ENCODE measurements around the gene TMEM33.

The TMEM33 gene

DNA sequence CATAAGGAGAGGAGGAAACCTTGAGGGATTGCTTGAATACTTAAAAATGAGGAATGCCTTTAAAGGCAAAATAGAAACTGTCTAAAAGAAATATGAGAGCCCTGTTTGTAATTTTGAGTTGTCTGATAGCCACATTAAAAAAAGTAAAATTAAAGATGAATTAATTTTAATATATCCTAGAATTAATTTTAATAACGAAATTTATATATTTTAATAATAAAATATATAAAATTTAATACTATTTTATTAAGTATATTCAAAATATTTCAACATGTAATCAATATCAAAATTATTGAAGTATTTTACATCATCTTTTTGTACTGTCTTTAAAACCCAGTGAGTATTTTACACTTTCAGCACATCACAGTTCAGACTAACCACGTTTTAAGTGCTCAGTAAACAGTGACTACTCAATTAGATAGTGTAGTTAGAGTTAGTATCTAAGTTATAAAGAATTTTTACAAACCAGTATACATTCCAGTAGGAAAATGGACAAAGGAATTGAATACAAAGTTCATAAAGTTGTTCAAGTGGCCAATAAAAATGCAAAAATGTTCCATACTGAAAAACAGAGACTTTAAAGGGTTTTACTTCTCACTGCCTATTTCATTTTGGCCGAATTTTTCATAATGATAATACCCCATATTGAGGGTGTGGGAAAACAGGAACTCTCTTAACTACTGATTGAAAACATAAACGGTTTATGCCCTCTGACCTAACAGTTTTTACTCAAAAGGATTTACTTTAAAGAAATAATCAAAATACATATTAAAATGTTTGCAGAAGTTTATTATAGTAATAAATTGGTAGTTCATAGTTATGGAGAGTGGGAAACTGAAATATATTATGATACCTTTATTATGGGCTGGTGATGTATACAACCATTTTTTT, 58.0 kb downstream of the TMEM33 start:
- DNase-seq (ENCODE audit: low read depth) = no peak
- H3K4me3 ChIP-seq (ENCODE audit: low read depth, low read length) = no peak overlapping the region
- TF ChIP-seq, protein P1, sequence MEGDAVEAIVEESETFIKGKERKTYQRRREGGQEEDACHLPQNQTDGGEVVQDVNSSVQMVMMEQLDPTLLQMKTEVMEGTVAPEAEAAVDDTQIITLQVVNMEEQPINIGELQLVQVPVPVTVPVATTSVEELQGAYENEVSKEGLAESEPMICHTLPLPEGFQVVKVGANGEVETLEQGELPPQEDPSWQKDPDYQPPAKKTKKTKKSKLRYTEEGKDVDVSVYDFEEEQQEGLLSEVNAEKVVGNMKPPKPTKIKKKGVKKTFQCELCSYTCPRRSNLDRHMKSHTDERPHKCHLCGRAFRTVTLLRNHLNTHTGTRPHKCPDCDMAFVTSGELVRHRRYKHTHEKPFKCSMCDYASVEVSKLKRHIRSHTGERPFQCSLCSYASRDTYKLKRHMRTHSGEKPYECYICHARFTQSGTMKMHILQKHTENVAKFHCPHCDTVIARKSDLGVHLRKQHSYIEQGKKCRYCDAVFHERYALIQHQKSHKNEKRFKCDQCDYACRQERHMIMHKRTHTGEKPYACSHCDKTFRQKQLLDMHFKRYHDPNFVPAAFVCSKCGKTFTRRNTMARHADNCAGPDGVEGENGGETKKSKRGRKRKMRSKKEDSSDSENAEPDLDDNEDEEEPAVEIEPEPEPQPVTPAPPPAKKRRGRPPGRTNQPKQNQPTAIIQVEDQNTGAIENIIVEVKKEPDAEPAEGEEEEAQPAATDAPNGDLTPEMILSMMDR (IDR thresholded peaks at IDR 0.05; ENCODE audit: insufficient read depth, low read depth, low read length, missing control alignments) = no peak

DNA sequence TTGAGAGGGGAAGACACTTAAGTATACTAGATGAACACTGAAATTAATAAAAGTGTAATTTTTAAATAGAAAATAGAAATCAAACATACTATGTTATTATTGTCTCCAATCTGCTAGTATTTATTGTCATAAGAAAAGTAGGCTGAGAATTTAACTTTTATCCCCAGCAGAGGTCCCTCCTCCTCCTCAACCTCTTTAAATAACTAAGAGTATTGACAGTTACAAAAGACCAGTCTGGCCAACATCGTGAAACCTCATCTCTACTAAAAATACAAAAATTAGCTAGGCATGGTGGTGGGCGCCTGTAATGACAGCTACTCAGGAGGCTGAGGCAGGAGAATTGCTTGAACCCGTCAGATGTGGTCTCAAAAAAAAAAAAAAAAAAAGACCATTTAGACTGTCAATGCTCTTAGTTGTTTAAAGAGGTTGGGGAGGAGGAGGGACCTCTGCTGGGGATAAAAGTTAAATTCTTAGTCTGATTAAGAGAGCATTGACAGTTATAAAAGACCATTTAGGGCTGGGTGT, 59.3 kb downstream of the TMEM33 start:
- DNase-seq (ENCODE audit: low read depth) = no peak
- no peak overlapping the region for H3K4me3 ChIP-seq (ENCODE audit: low read depth, low read length)
- TF ChIP-seq, protein P1 (IDR thresholded peaks at IDR 0.05; ENCODE audit: insufficient read depth, low read depth, low read length, missing control alignments) = no peak

DNA sequence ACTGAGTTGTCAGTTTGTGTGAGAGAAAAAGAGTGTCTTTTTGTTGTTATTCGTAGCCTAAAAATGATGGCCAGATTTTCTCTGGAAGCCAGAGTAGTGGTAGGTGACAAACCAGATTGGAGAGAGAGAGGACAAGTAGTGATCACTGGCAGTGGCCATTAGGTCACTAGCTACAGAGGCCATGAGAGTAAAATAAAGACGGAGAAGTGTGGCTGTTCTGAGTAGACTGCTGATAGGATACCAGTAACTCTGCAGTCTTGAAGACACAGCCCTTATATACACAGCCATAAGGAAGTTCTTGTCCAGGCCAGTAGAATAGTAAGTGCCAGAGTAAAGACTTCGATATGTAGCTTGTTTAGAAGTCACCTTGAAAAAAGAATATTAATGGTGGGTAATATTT, 62.8 kb downstream of the TMEM33 start:
- no peak for DNase-seq (ENCODE audit: low read depth)
- H3K4me3 ChIP-seq (ENCODE audit: low read depth, low read length) = no peak overlapping the region
- TF ChIP-seq, protein P1 (IDR thresholded peaks at IDR 0.05; ENCODE audit: insufficient read depth, low read depth, low read length, missing control alignments) = no peak

DNA sequence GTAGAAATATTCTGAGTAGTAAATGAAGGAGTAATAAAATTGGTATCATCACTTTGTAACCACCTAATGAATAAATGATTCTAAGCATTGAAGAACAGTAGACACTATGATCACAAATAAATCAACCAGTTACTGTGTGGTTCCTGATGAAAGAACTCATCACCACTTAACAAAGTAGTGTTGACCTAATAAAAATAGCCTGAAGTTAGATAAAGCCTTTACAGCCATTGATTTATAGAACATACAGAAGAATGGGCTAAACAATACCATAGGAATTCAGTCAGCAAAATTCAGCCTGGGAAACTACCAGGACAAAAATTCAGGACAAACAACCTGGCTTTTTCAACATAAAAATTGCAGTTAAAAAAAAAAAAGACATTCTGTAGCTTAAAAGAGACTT, 64.1 kb downstream of the TMEM33 start:
- no peak for DNase-seq (ENCODE audit: low read depth)
- H3K4me3 ChIP-seq (ENCODE audit: low read depth, low read length) = no peak overlapping the region
- TF ChIP-seq, protein P1 (IDR thresholded peaks at IDR 0.05; ENCODE audit: insufficient read depth, low read depth, low read length, missing control alignments) = no peak

DNA sequence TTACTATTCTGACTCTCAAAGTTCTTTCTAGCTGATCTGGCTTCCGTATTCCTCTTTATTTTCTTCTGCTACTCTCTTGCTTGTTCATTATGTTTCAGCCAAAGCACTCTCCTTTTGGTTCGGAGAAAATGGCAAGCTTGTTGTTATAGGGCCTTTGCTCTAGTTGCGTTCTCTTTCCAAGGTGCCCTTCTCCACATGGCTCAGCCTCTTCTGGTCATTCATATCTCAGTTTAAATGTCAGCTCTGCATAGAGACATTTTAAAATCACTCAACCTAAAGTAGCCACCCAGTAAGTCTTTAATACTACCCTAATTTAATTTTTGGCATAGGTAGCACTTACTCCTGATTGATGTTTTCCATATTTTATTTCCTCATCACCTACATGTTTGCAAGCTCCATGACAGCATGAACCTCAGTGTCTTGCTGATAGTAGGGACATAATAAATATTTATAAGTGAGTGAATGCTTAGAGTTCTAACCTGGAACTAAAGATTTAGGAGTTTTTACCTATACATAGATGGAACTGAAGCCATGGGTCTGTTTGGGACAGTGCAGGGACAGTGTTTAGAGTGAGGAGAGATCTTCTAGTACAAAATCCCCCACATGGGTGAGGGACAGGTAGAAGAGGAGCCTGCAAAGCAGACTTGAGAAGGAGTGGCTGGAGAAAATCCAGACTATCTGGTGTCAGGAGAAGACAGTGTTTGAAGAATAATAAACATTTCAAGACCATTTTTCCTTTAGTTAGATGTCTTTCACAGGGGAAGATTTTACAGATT, 73.0 kb downstream of the TMEM33 start:
- H3K4me3 ChIP-seq (ENCODE audit: low read depth, low read length) = no peak overlapping the region
- TF ChIP-seq, protein P1 (IDR thresholded peaks at IDR 0.05; ENCODE audit: insufficient read depth, low read depth, low read length, missing control alignments) = no peak

More for the DNA sequence above, 73.0 kb downstream of the TMEM33 start:
- no peak for DNase-seq (ENCODE audit: low read depth)
